HepG2 (cell line): ENCODE data around the gene SNX9. TPM values are rescaled to one million over a fixed set of nuclear protein-coding genes. Genes with fewer than 3 reads are reported as not detected.

ENCODE experiments used
- AHR ChIP-seq: IDR thresholded peaks from 2 replicates; pipeline ENCODE4 v1.6.1; 2018; ENCODE audit warnings: missing genetic modification reagents, missing compliant biosample characterization
- ATM ChIP-seq: fragments of 450-650 bp; IDR thresholded peaks from 2 replicates; pipeline ENCODE4 v1.7.1; 2017; ENCODE audit warnings: mild to moderate bottlenecking, borderline replicate concordance
- BRD4 ChIP-seq: sonication (generic); formaldehyde crosslinking; IDR thresholded peaks from 2 replicates; pipeline ENCODE4 v1.4.0; 2020; ENCODE audit warnings: missing genetic modification reagents
- ETV5 ChIP-seq: IDR thresholded peaks from 2 replicates; pipeline ENCODE4 v1.6.1; 2018; ENCODE audit warnings: missing biosample characterization, missing genetic modification reagents, inconsistent platforms, borderline replicate concordance
- FOXC1 ChIP-seq: sonication (generic); formaldehyde crosslinking; IDR thresholded peaks from 2 replicates; pipeline ENCODE4 v1.8.0; 2022; ENCODE audit warnings: mild to moderate bottlenecking, missing genetic modification reagents, borderline replicate concordance
- HNRNPK ChIP-seq: fragments of 200-400 bp; formaldehyde crosslinking; IDR thresholded peaks from 2 replicates; pipeline ENCODE4 v1.6.1; 2018; ENCODE audit warnings: low read length, low read depth, moderate library complexity, mild to moderate bottlenecking; ENCODE audit not compliant: poor library complexity, severe bottlenecking
- MAFK ChIP-seq, 2 experiments: IDR thresholded peaks in 1 of 2; conservative IDR thresholded peaks in 1 of 2; 2 replicates each; pipeline ENCODE4 v1.6.1; 2011; ENCODE audit warnings: improper control_type of control experiment in 2 of 2, low read length in 2 of 2
- PATZ1 ChIP-seq: sonication (generic); formaldehyde crosslinking; IDR thresholded peaks from 2 replicates; pipeline ENCODE4 v1.4.0; 2020; ENCODE audit warnings: missing genetic modification reagents
- POGK ChIP-seq: sonication (generic); formaldehyde crosslinking; conservative IDR thresholded peaks from 2 replicates; pipeline ENCODE4 v1.8.0; 2022; ENCODE audit warnings: mild to moderate bottlenecking, moderate library complexity, missing genetic modification reagents
- PPARG ChIP-seq: conservative IDR thresholded peaks from 2 replicates; pipeline ENCODE4 v1.6.1; 2016; ENCODE audit warnings: missing biosample characterization, missing genetic modification reagents
- REXO4 ChIP-seq: sonication (generic); formaldehyde crosslinking; IDR thresholded peaks from 2 replicates; pipeline ENCODE4 v1.8.0; 2022; ENCODE audit warnings: missing genetic modification reagents, mild to moderate bottlenecking, borderline replicate concordance
- SRSF1 ChIP-seq: fragments of 200-400 bp; formaldehyde crosslinking; optimal IDR thresholded peaks from 2 replicates; pipeline ENCODE3; 2017; ENCODE audit warnings: mild to moderate bottlenecking, low read depth, low read length, moderate library complexity
- TBX2 ChIP-seq: sonication (generic); formaldehyde crosslinking; IDR thresholded peaks from 2 replicates; pipeline ENCODE4 v1.5.0; 2020; ENCODE audit warnings: missing genetic modification reagents, mild to moderate bottlenecking, borderline replicate concordance
- TOE1 ChIP-seq: sonication (generic); formaldehyde crosslinking; IDR thresholded peaks from 2 replicates; pipeline ENCODE4 v1.4.0; 2020; ENCODE audit warnings: mild to moderate bottlenecking, missing genetic modification reagents
- U2AF2 ChIP-seq: fragments of 200-400 bp; formaldehyde crosslinking; IDR thresholded peaks from 2 replicates; pipeline ENCODE4 v1.6.1; 2017; ENCODE audit warnings: low read depth, mild to moderate bottlenecking, low read length
- XRCC5 ChIP-seq: fragments of 200-400 bp; formaldehyde crosslinking; optimal IDR thresholded peaks from 2 replicates; pipeline ENCODE3; 2017; ENCODE audit warnings: mild to moderate bottlenecking, low read length
- ZBTB7B ChIP-seq: sonication (generic); formaldehyde crosslinking; IDR thresholded peaks from 2 replicates; pipeline ENCODE4 v1.4.0; 2020; ENCODE audit warnings: missing genetic modification reagents
- ZFP82 ChIP-seq: sonication (generic); formaldehyde crosslinking; IDR thresholded peaks from 2 replicates; pipeline ENCODE4 v1.5.1; 2020; ENCODE audit warnings: mild to moderate bottlenecking, missing genetic modification reagents, borderline replicate concordance
- ZFY ChIP-seq: sonication (generic); formaldehyde crosslinking; IDR thresholded peaks from 2 replicates; pipeline ENCODE4 v1.4.0; 2020; ENCODE audit warnings: missing genetic modification reagents
- ZNF101 ChIP-seq: sonication (generic); formaldehyde crosslinking; IDR thresholded peaks from 2 replicates; pipeline ENCODE4 v1.4.0; 2020; ENCODE audit warnings: mild to moderate bottlenecking, low read depth, missing genetic modification reagents, borderline replicate concordance
- ZNF329 ChIP-seq: sonication (generic); formaldehyde crosslinking; IDR thresholded peaks from 2 replicates; pipeline ENCODE4 v1.9.0; 2021; ENCODE audit warnings: low read depth, mild to moderate bottlenecking, missing genetic modification reagents
- ZNF546 ChIP-seq: sonication (generic); formaldehyde crosslinking; conservative IDR thresholded peaks from 2 replicates; pipeline ENCODE4 v1.8.1; 2023; ENCODE audit warnings: mild to moderate bottlenecking, missing genetic modification reagents
- ZNF567 ChIP-seq: sonication (generic); formaldehyde crosslinking; IDR thresholded peaks from 2 replicates; pipeline ENCODE4 v1.8.1; 2023; ENCODE audit warnings: mild to moderate bottlenecking, missing genetic modification reagents, borderline replicate concordance
- ZNF569 ChIP-seq: sonication (generic); formaldehyde crosslinking; IDR thresholded peaks from 2 replicates; pipeline ENCODE4 v1.5.0; 2020; ENCODE audit warnings: mild to moderate bottlenecking, missing genetic modification reagents, moderate library complexity, borderline replicate concordance
- ZNF598 ChIP-seq: sonication (generic); formaldehyde crosslinking; IDR thresholded peaks from 2 replicates; pipeline ENCODE4 v1.5.1; 2020; ENCODE audit warnings: mild to moderate bottlenecking, missing genetic modification reagents, borderline replicate concordance
- ZNF670 ChIP-seq: sonication (generic); formaldehyde crosslinking; IDR thresholded peaks from 2 replicates; pipeline ENCODE4 v1.8.0; 2022; ENCODE audit warnings: mild to moderate bottlenecking, missing genetic modification reagents, borderline replicate concordance
- ZNF792 ChIP-seq: IDR thresholded peaks from 2 replicates; pipeline ENCODE4 v1.6.1; 2016
- ZNF879 ChIP-seq: sonication (generic); formaldehyde crosslinking; IDR thresholded peaks from 2 replicates; pipeline ENCODE4 v1.8.1; 2023; ENCODE audit warnings: missing genetic modification reagents
- polyA plus RNA-seq, 8 experiments: library from polyadenylated mRNA; depleted of rRNA in 3 of 8; stranded (reverse) in 7 of 8; unstranded in 1 of 8; fragments of >200 nt; fragmentation: Illumina TruSeq in 4 of 8; extraction: Trizol in 4 of 8; gene quantifications; 2 replicates each; pipeline versions ENCODE4 v1.2.1 to v1.2.3, GENCODE V29; 2011 to 2016; ENCODE audit warnings: low read depth in 4 of 8, missing spikeins in 1 of 8, mixed read lengths in 1 of 8; ENCODE audit not compliant: insufficient read depth in 1 of 8
- total RNA-seq, 5 experiments: library from RNA; depleted of rRNA; stranded (reverse); fragments of >200 nt; fragmentation: Illumina TruSeq; extraction: Trizol; gene quantifications; 2 replicates each; pipeline ENCODE4 v1.2.3, GENCODE V29; 2016; ENCODE audit warnings: low read depth in 1 of 5

SNX9 gene
- total and polyA plus RNA-seq, 2 of the 13 experiments (the other 11 are each of a cell fraction or from before 2014, with no cell fraction given), result 21.9 to 36.0 TPM

GRCh38 chr6:157822245-157823000, 623 bp upstream of the SNX9 start (continued):
- TF ChIP-seq POGK (CRISPR knock-in tag), result no peak
- TF ChIP-seq TOE1 (CRISPR knock-in tag), result no peak
- TF ChIP-seq FOXC1 (CRISPR knock-in tag), result peak; percentile 68
- TF ChIP-seq XRCC5, result no peak
- TF ChIP-seq ZFY, result no peak
- no peak for TF ChIP-seq MAFK (conservative IDR thresholded peaks at IDR 0.05 in 1 of 2, IDR thresholded peaks at IDR 0.05 in 1 of 2; ENCODE audit: low read length in 2 of 2)
- no peak for TF ChIP-seq PPARG (CRISPR knock-in tag)
- 0 out of 2 replicates have a peak, but pooled peaks have one; percentile 2 for TF ChIP-seq ZNF546
- TF ChIP-seq U2AF2, result no peak
- TF ChIP-seq REXO4 (CRISPR knock-in tag), result no peak
- no peak for TF ChIP-seq ZNF569 (CRISPR knock-in tag)
- peak; percentile 64; the same call in 1 of the 2 replicates for TF ChIP-seq ZBTB7B (CRISPR knock-in tag)
- no peak for TF ChIP-seq ZNF101 (CRISPR knock-in tag)
- 0 out of 2 replicates have a peak, but pooled peaks have one; percentile 56 for TF ChIP-seq TBX2
- TF ChIP-seq BRD4 (CRISPR knock-in tag), result no peak
- TF ChIP-seq ZNF329 (CRISPR knock-in tag), result no peak
- TF ChIP-seq ZNF598 (CRISPR knock-in tag), result no peak
- no peak for TF ChIP-seq ZNF792 (CRISPR knock-in tag)
- 0 out of 2 replicates have a peak, but pooled peaks have one; percentile 52 for TF ChIP-seq PATZ1
- TF ChIP-seq ETV5 (CRISPR knock-in tag), result no peak
- no peak for TF ChIP-seq ZFP82 (CRISPR knock-in tag)
- no peak for TF ChIP-seq ZNF879
- peak; percentile 59; the same call in 1 of the 2 replicates for TF ChIP-seq AHR (CRISPR knock-in tag)
- no peak for TF ChIP-seq ZNF670 (CRISPR knock-in tag)
- no peak for TF ChIP-seq ZNF567 (CRISPR knock-in tag)
- TF ChIP-seq SRSF1, result no peak
- TF ChIP-seq ATM, result no peak
- TF ChIP-seq HNRNPK, result no peak
